OCI-LY7 (cell line): Measurements from ENCODE around the gene BAG5. TPM values are rescaled to one million over a fixed set of nuclear protein-coding genes. Genes with fewer than 3 reads are reported as not detected.

Experiments
- BruUV-seq: library from RNA; stranded (reverse); fragments of 400-500 nt; replicated peaks from 2 replicates; lab custom pipeline; 2021; lab: Mats Ljungman, UMichigan
- CTCF ChIA-PET: fragments of 300-600 bp; sonication (Branson Sonifier 250); formaldehyde crosslinking; loops from one replicate; lab custom pipeline; 2022; ENCODE audit warnings: antibody characterized with exemption; ENCODE audit not compliant: unreplicated experiment; lab: Charles Lee
- POLR2A ChIA-PET: fragments of 300-600 bp; sonication (Branson Sonifier 250); formaldehyde crosslinking; loops from one replicate; lab custom pipeline; 2022; ENCODE audit warnings: antibody characterized with exemption; lab: Charles Lee
- DNase-seq: peaks from one replicate; pipeline ENCODE4 v3.0.0-alpha.2; 2015; ENCODE audit warnings: low spot score
- H2AFZ ChIP-seq: fragments of 200-600 bp; sonication (generic), shearing (Covaris generic); 2 replicates; pipeline ENCODE4 v1.6.1; 2014; ENCODE audit warnings: mild to moderate bottlenecking, antibody characterized with exemption, low read length, moderate library complexity
- H3K27ac ChIP-seq: fragments of 200-600 bp; sonication (generic); 2 replicates; pipeline ENCODE4 v1.5.1; 2014; ENCODE audit warnings: mixed run types, low read depth, mild to moderate bottlenecking, moderate library complexity, low read length, inconsistent platforms; ENCODE audit not compliant: poor library complexity, severe bottlenecking
- H3K36me3 ChIP-seq: fragments of 200-600 bp; sonication (generic); 2 replicates; pipeline ENCODE4 v1.6.1; 2014; ENCODE audit warnings: mild to moderate bottlenecking, antibody characterized with exemption, low read length, moderate library complexity, mixed read lengths; ENCODE audit not compliant: insufficient read depth
- H3K4me1 ChIP-seq: fragments of 200-600 bp; sonication (generic); 2 replicates; pipeline ENCODE4 v1.5.1; 2014; ENCODE audit warnings: mild to moderate bottlenecking, low read length; ENCODE audit not compliant: insufficient read depth, poor library complexity, severe bottlenecking
- H3K4me2 ChIP-seq: fragments of 200-600 bp; sonication (generic); 2 replicates; pipeline ENCODE4 v1.6.1; 2014; ENCODE audit warnings: mild to moderate bottlenecking, low read length
- H3K4me3 ChIP-seq: fragments of 200-600 bp; sonication (generic); 2 replicates; pipeline ENCODE4 v1.5.1; 2014; ENCODE audit warnings: mild to moderate bottlenecking, low read depth, low read length; ENCODE audit not compliant: poor library complexity, severe bottlenecking
- H3K79me2 ChIP-seq: fragments of 200-600 bp; sonication (generic); 2 replicates; pipeline ENCODE4 v1.6.1; 2016; ENCODE audit warnings: low read depth, mild to moderate bottlenecking, low read length, moderate library complexity, mixed read lengths; ENCODE audit not compliant: insufficient read depth
- H3K9me2 ChIP-seq: fragments of 200-600 bp; sonication (generic); 2 replicates; pipeline ENCODE4 v1.6.1; 2016; ENCODE audit warnings: mild to moderate bottlenecking, low read length, mixed read lengths; ENCODE audit not compliant: insufficient read depth
- H3K9me3 ChIP-seq: fragments of 200-600 bp; sonication (generic); 2 replicates; pipeline ENCODE4 v1.6.1; 2014; ENCODE audit warnings: mild to moderate bottlenecking, mixed run types, low read length, mixed read lengths
- H4K20me1 ChIP-seq: fragments of 200-600 bp; sonication (generic); 2 replicates; pipeline ENCODE4 v1.6.1; 2014; ENCODE audit warnings: mild to moderate bottlenecking, antibody characterized with exemption, low read length, moderate library complexity, mixed read lengths; ENCODE audit not compliant: insufficient read depth
- CTCF ChIP-seq: fragments of 200-600 bp; sonication (generic); conservative IDR thresholded peaks from 2 replicates; pipeline ENCODE4 v1.5.1; 2014; ENCODE audit warnings: mild to moderate bottlenecking, antibody characterized with exemption, low read length, moderate library complexity, mixed read lengths
- EZH2phosphoT487 ChIP-seq: fragments of 200-600 bp; sonication (generic); IDR thresholded peaks from 2 replicates; pipeline ENCODE4 v1.6.1; 2018; ENCODE audit warnings: low read depth, borderline replicate concordance, mild to moderate bottlenecking, mixed run types, antibody characterized with exemption, low read length, moderate library complexity, mixed read lengths
- intact Hi-C: fragments of 100-400 bp; cut with micrococcal nuclease; formaldehyde crosslinking; loops from one replicate; pipeline ENCODE4 v1.10.0; 2022; ENCODE audit not compliant: unreplicated experiment
- total RNA-seq, 2 experiments: library from RNA; depleted of rRNA in 1 of 2; stranded (reverse); fragments of >200 nt in 1 of 2; shearing (Covaris generic) in 1 of 2; gene quantifications; 2 replicates each; pipeline ENCODE4 v1.2.3, GENCODE V29; 2014 to 2022

The BAG5 gene
- total RNA-seq, 2 experiments from 2014 or later, result 29.2 to 38.7 TPM

GRCh38 chr14:103545915-103546651 lies 16.4 kb downstream of the BAG5 start:
- CTCF ChIA-PET, result interaction anchor here (0.5 kb wide), 1 partner anchor 1986 kb away, joined by 3 read pairs; no protein-coding TSS in a partner anchor
- DNase-seq, result no peak
- no peak overlapping the region for H3K4me3 ChIP-seq
- intact Hi-C loops, result loop anchor here (1.0 kb wide), 1 partner anchor 28 kb away; no protein-coding TSS in a partner anchor
- no peak overlapping the region for H2AFZ ChIP-seq
- no peak overlapping the region for H3K4me2 ChIP-seq
- H3K9me2 ChIP-seq, result no peaks in the 10 kb centered on the region
- H3K27ac ChIP-seq, result no peak overlapping the region
- POLR2A ChIA-PET, result no interaction called here
- TF ChIP-seq CTCF (no peak), EZH2phosphoT487 (no peak)
- no peaks in the 10 kb centered on the region for H3K4me1 ChIP-seq
- no peaks in the 10 kb centered on the region for H4K20me1 ChIP-seq
- H3K79me2 ChIP-seq, result no peaks in the 10 kb centered on the region
- H3K9me3 ChIP-seq, result no peaks in the 10 kb centered on the region
- no TSS peak for BruUV-seq
- no peaks in the 10 kb centered on the region for H3K36me3 ChIP-seq

GRCh38 chr14:103545219-103545914 lies 17.1 kb downstream of the BAG5 start:
- TF ChIP-seq EZH2phosphoT487 (no peak), CTCF (no peak)
- no peaks in the 10 kb centered on the region for H3K79me2 ChIP-seq
- no peak overlapping the region for H3K4me3 ChIP-seq
- no peaks in the 10 kb centered on the region for H3K36me3 ChIP-seq
- intact Hi-C loops, result no loop called here
- ChIA-PET POLR2A (no interaction called here), CTCF (no interaction called here)
- BruUV-seq, result no TSS peak
- H3K9me2 ChIP-seq, result no peaks in the 10 kb centered on the region
- DNase-seq, result no peak
- H2AFZ ChIP-seq, result no peak overlapping the region
- no peak overlapping the region for H3K4me2 ChIP-seq
- H3K4me1 ChIP-seq, result no peaks in the 10 kb centered on the region
- no peaks in the 10 kb centered on the region for H3K9me3 ChIP-seq
- H3K27ac ChIP-seq, result no peak overlapping the region
- H4K20me1 ChIP-seq, result no peaks in the 10 kb centered on the region
